Measurements from ENCODE around the gene ERCC1. TPM values are rescaled to one million over a fixed set of nuclear protein-coding genes. Genes with fewer than 3 reads are reported as not detected.
A peak's percentile ranks its signal among the peaks of the same experiment; 100 is the strongest.

Gene ERCC1
- total RNA-seq, 2 experiments from 2014 or later: 59.4 to 59.7 TPM

DNA sequence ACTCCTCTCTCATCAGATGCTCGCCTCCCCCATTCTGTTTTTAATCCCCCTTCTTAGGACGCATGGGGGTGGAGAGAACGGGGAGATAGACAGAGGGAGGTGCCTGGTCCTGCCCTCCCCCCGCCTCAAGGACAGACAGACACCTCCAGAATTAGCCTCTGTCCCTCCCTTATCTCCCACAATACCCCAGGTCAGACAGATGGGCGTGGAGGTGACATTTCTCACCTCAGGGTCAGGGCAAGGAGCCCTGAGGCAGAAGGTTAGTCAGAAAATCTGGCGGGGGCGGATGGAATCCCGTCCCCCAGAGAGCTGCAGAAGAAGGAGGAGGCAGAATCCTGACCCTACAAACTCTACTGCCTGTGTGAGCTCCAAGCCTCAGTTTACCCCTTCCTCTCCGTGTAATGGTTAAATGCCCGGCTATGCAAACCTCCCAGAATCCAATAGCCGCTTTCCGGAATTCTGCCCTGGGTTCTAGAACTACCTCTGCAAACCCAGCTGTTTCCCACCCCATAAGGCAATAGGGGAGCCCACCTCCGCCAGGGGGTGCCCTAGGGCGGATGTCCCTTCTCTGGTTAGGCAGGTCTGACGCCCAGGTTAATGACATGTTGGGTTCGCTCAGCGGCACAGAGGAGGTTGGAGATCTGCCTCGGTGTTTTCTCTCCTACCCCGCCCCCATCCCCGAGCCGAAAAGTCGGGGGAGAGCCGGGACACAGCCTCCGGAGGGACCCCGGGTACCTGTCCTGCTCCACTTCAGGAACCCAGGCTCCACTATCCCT, 19.7 kb downstream of the ERCC1 start:
- H3K27ac Mint-ChIP-seq: no peak overlapping the region
- peaks cover 39% of the 10 kb centered on the region for H3K4me1 Mint-ChIP-seq (ENCODE audit: low read depth)
- DNase-seq: peak; percentile 79
- peaks cover 6% of the 10 kb centered on the region for H3K36me3 Mint-ChIP-seq
- peak overlapping the region; percentile 94 for H3K4me3 Mint-ChIP-seq
- POLR2A ChIA-PET: interaction anchor here (1.2 kb wide), 1 partner anchor 64 kb away, joined by 4 read pairs; the partner anchor contains the start of gene FOSB
- CTCF ChIA-PET: interaction anchor here (0.7 to 4.2 kb wide), 9 partner anchors 10 to 82 kb away, joined by 3 to 36 read pairs (median 4); no protein-coding TSS in a partner anchor
- H3K9me3 Mint-ChIP-seq: no peaks in the 10 kb centered on the region
- intact Hi-C loops (cut with micrococcal nuclease): no loop called here
- H3K27me3 Mint-ChIP-seq: peaks cover 32% of the 10 kb centered on the region

GRCh38 chr19:45403272-45403671, 20.4 kb downstream of the ERCC1 start:
- Mint-ChIP-seq H3K27ac (no peak overlapping the region), H3K36me3 (no peaks in the 10 kb centered on the region), H3K4me1 (ENCODE audit: low read depth) (peaks cover 38% of the 10 kb centered on the region), H3K4me3 (no peak overlapping the region), H3K9me3 (no peaks in the 10 kb centered on the region), H3K27me3 (peaks cover 38% of the 10 kb centered on the region)
- DNase-seq: no peak
- intact Hi-C loops (cut with micrococcal nuclease): no loop called here
- POLR2A ChIA-PET: interaction anchor here (0.6 kb wide), 1 partner anchor 53 kb away, joined by 3 read pairs; no protein-coding TSS in a partner anchor
- CTCF ChIA-PET: interaction anchor here (1.0 to 4.6 kb wide), 9 partner anchors 9 to 96 kb away, joined by 3 to 36 read pairs (median 5); no protein-coding TSS in a partner anchor

- intact Hi-C loops (cut with micrococcal nuclease): no loop called here
- Mint-ChIP-seq H3K27ac (no peak overlapping the region), H3K4me3 (no peak overlapping the region), H3K36me3 (no peaks in the 10 kb centered on the region), H3K27me3 (peaks cover 42% of the 10 kb centered on the region), H3K4me1 (ENCODE audit: low read depth) (peaks cover 30% of the 10 kb centered on the region), H3K9me3 (no peaks in the 10 kb centered on the region)
- peak; percentile 33 for DNase-seq
- ChIA-PET POLR2A (interaction anchor here (0.6 kb wide), 1 partner anchor 54 kb away, joined by 3 read pairs; no protein-coding TSS in a partner anchor), CTCF (interaction anchor here (0.6 to 4.6 kb wide), 12 partner anchors 8 to 97 kb away, joined by 3 to 36 read pairs (median 5); no protein-coding TSS in a partner anchor)
Observed at GRCh38 chr19:45402298-45403061, 21.2 kb downstream of the ERCC1 start.

DNA sequence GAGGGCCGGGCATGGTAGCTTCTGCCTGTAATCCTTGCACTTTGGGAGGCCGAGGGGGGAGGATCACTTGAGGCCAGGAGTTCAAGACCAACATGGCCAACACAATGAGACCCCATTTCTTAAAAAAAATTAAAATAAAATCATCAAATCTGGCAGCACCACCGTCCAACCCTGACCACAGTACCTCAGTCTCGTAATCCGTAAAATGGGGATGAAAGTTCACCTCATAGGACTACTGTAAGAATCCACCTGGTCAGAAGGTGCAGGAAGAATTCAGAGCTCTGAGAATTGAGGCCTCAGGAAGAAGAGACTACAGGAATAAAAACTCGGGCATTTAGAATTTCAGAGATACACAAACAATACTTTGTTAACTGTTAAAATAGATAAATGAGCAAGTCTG, 21.9 kb downstream of the ERCC1 start:
- POLR2A ChIA-PET: interaction anchor here (0.7 kb wide), 1 partner anchor 31 kb away, joined by 3 read pairs; no protein-coding TSS in a partner anchor
- Mint-ChIP-seq H3K27me3 (peaks cover 46% of the 10 kb centered on the region), H3K9me3 (no peaks in the 10 kb centered on the region), H3K36me3 (no peaks in the 10 kb centered on the region), H3K4me1 (ENCODE audit: low read depth) (peaks cover 28% of the 10 kb centered on the region), H3K4me3 (no peak overlapping the region), H3K27ac (no peak overlapping the region)
- CTCF ChIA-PET: interaction anchor here (0.7 to 4.6 kb wide), 9 partner anchors 8 to 189 kb away, joined by 3 to 36 read pairs (median 5); no protein-coding TSS in a partner anchor
- DNase-seq: no peak
- intact Hi-C loops (cut with micrococcal nuclease): no loop called here

- intact Hi-C loops (cut with micrococcal nuclease): no loop called here
- CTCF ChIA-PET: interaction anchor here (1.6 to 4.6 kb wide), 3 partner anchors 39 to 85 kb away, joined by 5 to 27 read pairs (median 6); no protein-coding TSS in a partner anchor
- Mint-ChIP-seq H3K36me3 (no peaks in the 10 kb centered on the region), H3K4me1 (ENCODE audit: low read depth) (peaks cover 25% of the 10 kb centered on the region), H3K9me3 (no peaks in the 10 kb centered on the region), H3K27ac (no peak overlapping the region), H3K4me3 (no peak overlapping the region), H3K27me3 (peaks cover 53% of the 10 kb centered on the region)
- POLR2A ChIA-PET: no interaction called here
- no peak for DNase-seq
Observed at GRCh38 chr19:45400192-45400591, 23.5 kb downstream of the ERCC1 start.

GRCh38 chr19:45395821-45396617, 27.7 kb downstream of the ERCC1 start:
- Mint-ChIP-seq H3K27ac (no peak overlapping the region), H3K27me3 (peaks cover 29% of the 10 kb centered on the region), H3K9me3 (no peaks in the 10 kb centered on the region), H3K4me1 (ENCODE audit: low read depth) (peaks cover 9% of the 10 kb centered on the region), H3K36me3 (no peaks in the 10 kb centered on the region), H3K4me3 (no peak overlapping the region)
- CTCF ChIA-PET: interaction anchor here (0.7 to 1.0 kb wide), 3 partner anchors 13 to 257 kb away, joined by 3 read pairs; no protein-coding TSS in a partner anchor
- intact Hi-C loops (cut with micrococcal nuclease): no loop called here
- no peak for DNase-seq
- POLR2A ChIA-PET: no interaction called here

GRCh38 chr19:45391871-45392665, 31.6 kb downstream of the ERCC1 start:
- intact Hi-C loops (cut with micrococcal nuclease): no loop called here
- H3K4me3 Mint-ChIP-seq: no peak overlapping the region
- ChIA-PET CTCF (interaction anchor here (1.0 to 1.1 kb wide), 2 partner anchors 12 to 86 kb away, joined by 3 to 4 read pairs; no protein-coding TSS in a partner anchor), POLR2A (interaction anchor here (0.6 kb wide), 1 partner anchor 33 kb away, joined by 3 read pairs; no protein-coding TSS in a partner anchor)
- H3K9me3 Mint-ChIP-seq: no peaks in the 10 kb centered on the region
- H3K36me3 Mint-ChIP-seq: no peaks in the 10 kb centered on the region
- no peak overlapping the region for H3K27ac Mint-ChIP-seq
- peaks cover 3% of the 10 kb centered on the region for H3K4me1 Mint-ChIP-seq (ENCODE audit: low read depth)
- no peak for DNase-seq
- peaks cover 16% of the 10 kb centered on the region for H3K27me3 Mint-ChIP-seq

DNA sequence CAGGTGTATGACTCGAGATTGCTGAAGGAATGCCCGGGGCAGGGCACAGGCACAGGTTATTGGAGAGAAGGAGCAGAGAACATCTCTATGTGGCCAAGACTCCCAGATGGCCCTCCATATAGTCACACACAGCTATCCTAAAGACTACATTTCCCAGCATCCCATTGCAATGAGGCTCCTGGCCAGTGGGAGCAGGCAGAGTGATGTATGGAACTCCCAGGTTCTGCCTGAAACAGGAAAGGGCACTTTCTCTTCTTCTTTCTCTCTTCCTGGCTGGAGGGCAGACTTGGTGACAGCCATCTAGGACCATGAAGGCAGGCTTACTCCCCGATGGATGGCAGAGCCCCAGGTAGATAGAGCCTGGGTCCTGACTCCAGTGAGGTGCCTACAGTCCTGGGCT, 32.4 kb downstream of the ERCC1 start:
- intact Hi-C loops (cut with micrococcal nuclease): no loop called here
- ChIA-PET CTCF (interaction anchor here (1.1 kb wide), 1 partner anchor 87 kb away, joined by 4 read pairs; no protein-coding TSS in a partner anchor), POLR2A (no interaction called here)
- no peak overlapping the region for H3K4me3 Mint-ChIP-seq
- peaks cover 14% of the 10 kb centered on the region for H3K27me3 Mint-ChIP-seq
- no peak overlapping the region for H3K27ac Mint-ChIP-seq
- no peak for DNase-seq
- H3K9me3 Mint-ChIP-seq: no peaks in the 10 kb centered on the region
- no peaks in the 10 kb centered on the region for H3K36me3 Mint-ChIP-seq
- no peaks in the 10 kb centered on the region for H3K4me1 Mint-ChIP-seq (ENCODE audit: low read depth)

- H3K4me3 Mint-ChIP-seq: no peak overlapping the region
- H3K9me3 Mint-ChIP-seq: no peaks in the 10 kb centered on the region
- no peaks in the 10 kb centered on the region for H3K36me3 Mint-ChIP-seq
- DNase-seq: no peak
- ChIA-PET CTCF (interaction anchor here (1.1 kb wide), 1 partner anchor 54 kb away, joined by 3 read pairs; no protein-coding TSS in a partner anchor), POLR2A (no interaction called here)
- H3K27ac Mint-ChIP-seq: no peak overlapping the region
- H3K4me1 Mint-ChIP-seq (ENCODE audit: low read depth): no peaks in the 10 kb centered on the region
- peaks cover 23% of the 10 kb centered on the region for H3K27me3 Mint-ChIP-seq
- intact Hi-C loops (cut with micrococcal nuclease): no loop called here
Observed at GRCh38 chr19:45385392-45386221, 38.1 kb downstream of the ERCC1 start.

GRCh38 chr19:45382426-45382825, 41.3 kb downstream of the ERCC1 start:
- Mint-ChIP-seq H3K27me3 (peaks cover 22% of the 10 kb centered on the region), H3K27ac (no peak overlapping the region), H3K36me3 (no peaks in the 10 kb centered on the region), H3K9me3 (no peaks in the 10 kb centered on the region), H3K4me1 (ENCODE audit: low read depth) (peaks cover 6% of the 10 kb centered on the region), H3K4me3 (no peak overlapping the region)
- no peak for DNase-seq
- POLR2A ChIA-PET: no interaction called here
- intact Hi-C loops (cut with micrococcal nuclease): no loop called here
- CTCF ChIA-PET: no interaction called here

Data from activated CD4-positive, alpha-beta memory T cell treated with anti-CD3 and anti-CD28 coated beads for 36 hours (primary cell).